GM12865 (cell line): Measurements from ENCODE around the gene THRSP.

Experiments used
- DNase-seq: peaks from one replicate; pipeline ENCODE4 v3.0.0; 2010; ENCODE audit warnings: low read depth
- H3K4me3 ChIP-seq: 2 replicates; pipeline ENCODE4 v1.5.1; 2011; ENCODE audit warnings: mild to moderate bottlenecking, low read depth, low read length, control low read depth
- TF ChIP-seq, protein P1 (sequence below): IDR thresholded peaks from 2 replicates; pipeline ENCODE4 v1.5.1; 2011; ENCODE audit warnings: low read length, control low read depth, low read depth, inconsistent platforms; ENCODE audit not compliant: insufficient read depth; ENCODE audit errors: missing control alignments

THRSP gene

GRCh38 chr11:78100676-78101472 is 37.2 kb downstream of the THRSP start:
- no peak for DNase-seq
- no peak overlapping the region for H3K4me3 ChIP-seq
- TF ChIP-seq, protein P1, sequence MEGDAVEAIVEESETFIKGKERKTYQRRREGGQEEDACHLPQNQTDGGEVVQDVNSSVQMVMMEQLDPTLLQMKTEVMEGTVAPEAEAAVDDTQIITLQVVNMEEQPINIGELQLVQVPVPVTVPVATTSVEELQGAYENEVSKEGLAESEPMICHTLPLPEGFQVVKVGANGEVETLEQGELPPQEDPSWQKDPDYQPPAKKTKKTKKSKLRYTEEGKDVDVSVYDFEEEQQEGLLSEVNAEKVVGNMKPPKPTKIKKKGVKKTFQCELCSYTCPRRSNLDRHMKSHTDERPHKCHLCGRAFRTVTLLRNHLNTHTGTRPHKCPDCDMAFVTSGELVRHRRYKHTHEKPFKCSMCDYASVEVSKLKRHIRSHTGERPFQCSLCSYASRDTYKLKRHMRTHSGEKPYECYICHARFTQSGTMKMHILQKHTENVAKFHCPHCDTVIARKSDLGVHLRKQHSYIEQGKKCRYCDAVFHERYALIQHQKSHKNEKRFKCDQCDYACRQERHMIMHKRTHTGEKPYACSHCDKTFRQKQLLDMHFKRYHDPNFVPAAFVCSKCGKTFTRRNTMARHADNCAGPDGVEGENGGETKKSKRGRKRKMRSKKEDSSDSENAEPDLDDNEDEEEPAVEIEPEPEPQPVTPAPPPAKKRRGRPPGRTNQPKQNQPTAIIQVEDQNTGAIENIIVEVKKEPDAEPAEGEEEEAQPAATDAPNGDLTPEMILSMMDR = no peak

GRCh38 chr11:78109081-78110015 is 45.7 kb downstream of the THRSP start:
- DNase-seq = no peak
- TF ChIP-seq, protein P1 = no peak
- H3K4me3 ChIP-seq = no peak overlapping the region

GRCh38 chr11:78110351-78110750 is 46.7 kb downstream of the THRSP start:
- TF ChIP-seq, protein P1 = no peak
- no peak overlapping the region for H3K4me3 ChIP-seq
- no peak for DNase-seq

- DNase-seq = no peak
- TF ChIP-seq, protein P1 = no peak
- no peak overlapping the region for H3K4me3 ChIP-seq
Observed at GRCh38 chr11:78110830-78111229, 47.2 kb downstream of the THRSP start.

GRCh38 chr11:78111298-78111697 is 47.6 kb downstream of the THRSP start:
- TF ChIP-seq, protein P1 = no peak
- H3K4me3 ChIP-seq = no peak overlapping the region
- DNase-seq = no peak

DNA sequence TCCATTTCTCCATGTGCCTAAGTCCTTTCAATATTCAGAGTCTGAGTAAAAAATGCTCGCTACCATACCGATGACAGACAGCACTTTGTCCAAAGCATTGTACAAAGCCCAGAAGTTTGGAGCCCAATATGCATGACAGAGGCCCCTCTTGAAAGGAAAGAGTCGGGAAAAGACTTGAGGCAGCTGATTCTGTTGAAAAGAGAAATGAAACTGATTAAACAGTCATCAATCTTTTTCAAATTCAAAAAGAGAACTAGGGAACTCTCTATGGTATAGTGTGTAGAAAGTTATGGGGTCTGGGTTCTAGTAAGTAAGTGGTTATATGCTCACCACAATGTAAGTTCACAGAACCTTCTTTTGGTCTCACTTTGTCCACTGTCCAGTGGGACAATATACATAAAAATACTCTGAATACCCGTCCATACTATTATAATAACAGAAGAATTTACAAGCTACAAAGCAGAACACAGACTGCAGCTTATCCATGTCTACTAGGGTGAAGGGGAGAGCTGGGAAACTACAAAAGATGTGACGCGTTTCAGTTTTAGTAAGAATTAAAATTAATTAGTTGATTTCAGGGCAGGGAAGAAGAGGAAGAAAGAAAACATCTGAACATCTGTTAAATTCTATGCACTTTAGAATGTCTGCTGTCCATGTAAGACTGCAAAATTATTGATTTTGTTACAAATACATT is 49.1 kb downstream of the THRSP start:
- TF ChIP-seq, protein P1 = no peak
- no peak overlapping the region for H3K4me3 ChIP-seq
- DNase-seq = peak; percentile 17
